Measurements from ENCODE around the gene PARD6G.

GRCh38 chr18:80173060-80173459 lies 74.3 kb downstream of the PARD6G start:
- TF ChIP-seq ZFP30 (CRISPR knock-in tag; IDR thresholded peaks at IDR 0.05) (no peak), ZFP3 (CRISPR knock-in tag; IDR thresholded peaks at IDR 0.05) (no peak), SNAI2 (CRISPR knock-in tag; IDR thresholded peaks at IDR 0.05) (no peak), PATZ1 (CRISPR knock-in tag; IDR thresholded peaks at IDR 0.05; ENCODE audit: borderline replicate concordance) (no peak), POU6F1 (CRISPR knock-in tag; IDR thresholded peaks at IDR 0.05; ENCODE audit: borderline replicate concordance, low read depth) (no peak)
